ENCODE data around the gene SSNA1. TPM values are rescaled to one million over a fixed set of nuclear protein-coding genes. Genes with fewer than 3 reads are reported as not detected.

SSNA1 gene
- total and polyA plus RNA-seq, 2 experiments from 2014 or later: 82.2 to 128 TPM

DNA sequence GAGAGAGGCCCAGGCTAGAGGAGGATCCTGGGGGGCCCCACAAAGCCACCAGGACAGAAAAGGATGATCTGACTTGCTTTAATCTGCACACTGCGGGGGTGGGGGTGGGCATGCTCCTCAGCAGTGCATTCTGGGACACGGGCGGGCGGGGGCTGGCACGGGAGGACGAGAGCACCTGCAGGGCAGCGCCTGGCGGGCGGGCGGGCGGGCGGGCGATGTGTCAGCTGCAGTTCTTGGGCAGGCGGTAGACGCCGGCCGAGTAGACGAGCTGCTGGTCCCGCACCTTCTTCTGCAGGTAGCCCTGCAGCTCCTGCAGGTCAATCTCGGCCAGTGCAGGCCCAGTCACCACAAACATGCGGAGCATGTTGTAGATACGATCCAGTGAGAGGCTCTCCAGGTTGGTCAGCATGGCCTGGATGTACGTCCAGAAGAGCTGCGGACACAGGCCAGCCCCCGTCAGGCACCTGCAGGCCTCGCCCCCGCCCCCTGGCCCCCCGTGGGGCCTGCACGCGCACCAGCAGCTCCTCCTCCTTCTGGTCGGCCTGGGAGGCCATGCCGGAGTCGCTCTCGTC, 13.7 kb upstream of the SSNA1 start:
- peaks cover 2% of the 10 kb centered on the region for H3K4me1 ChIP-seq (ENCODE audit: insufficient read depth)
- H3K36me3 ChIP-seq (replicated peaks; ENCODE audit: insufficient read depth, low read depth): no peaks in the 10 kb centered on the region
- H3K9me3 ChIP-seq (ENCODE audit: low read depth): no peaks in the 10 kb centered on the region
- WGBS (ENCODE audit: low lambda C conversion rate, missing lambda C conversion rate): 62% methylated on average over 17 of the region's 34 CpGs
- H3K4me2 ChIP-seq: no peak overlapping the region
- no peak for DNase-seq (ENCODE audit: low spot score)
- TF ChIP-seq EZH2phosphoT487 (IDR thresholded peaks at IDR 0.05; ENCODE audit: low read depth, severe bottlenecking, unreplicated experiment): no peak
- peak; percentile 1 for TF ChIP-seq CTCF (IDR thresholded peaks at IDR 0.05; ENCODE audit: poor library complexity)
- H3K27ac ChIP-seq: no peak overlapping the region
- H3K9me2 ChIP-seq (replicated peaks; ENCODE audit: insufficient read depth): no peaks in the 10 kb centered on the region
- peaks cover 19% of the 10 kb centered on the region for H3K27me3 ChIP-seq
- H3K79me2 ChIP-seq: no peaks in the 10 kb centered on the region
- no peak overlapping the region for H2AFZ ChIP-seq
- no peak overlapping the region for H3K4me3 ChIP-seq
- no peaks in the 10 kb centered on the region for H4K20me1 ChIP-seq (ENCODE audit: insufficient read depth, poor library complexity, severe bottlenecking)

- WGBS (ENCODE audit: low lambda C conversion rate, missing lambda C conversion rate): 61% methylated on average over 32 of the region's 33 CpGs
- TF ChIP-seq CTCF (IDR thresholded peaks at IDR 0.05; ENCODE audit: poor library complexity): no peak
- TF ChIP-seq EZH2 (IDR thresholded peaks at IDR 0.05; ENCODE audit: borderline replicate concordance): no peak
- TF ChIP-seq EZH2phosphoT487 (IDR thresholded peaks at IDR 0.05; ENCODE audit: low read depth, severe bottlenecking, unreplicated experiment): no peak
- Histone ChIP-seq H3K4me3 (no peak overlapping the region), H2AFZ (no peak overlapping the region), H3K36me3 (replicated peaks; ENCODE audit: insufficient read depth, low read depth) (no peaks in the 10 kb centered on the region), H3K27ac (no peak overlapping the region), H3K9me3 (ENCODE audit: low read depth) (no peaks in the 10 kb centered on the region), H3K9me2 (replicated peaks; ENCODE audit: insufficient read depth) (no peaks in the 10 kb centered on the region), H3K4me2 (no peak overlapping the region), H3K27me3 (peaks cover 13% of the 10 kb centered on the region), H4K20me1 (ENCODE audit: insufficient read depth, poor library complexity, severe bottlenecking) (no peaks in the 10 kb centered on the region), H3K79me2 (no peaks in the 10 kb centered on the region), H3K4me1 (ENCODE audit: insufficient read depth) (no peaks in the 10 kb centered on the region)
- no peak for DNase-seq (ENCODE audit: low spot score)
Observed at GRCh38 chr9:137175345-137175961, 13.0 kb upstream of the SSNA1 start.

DNA sequence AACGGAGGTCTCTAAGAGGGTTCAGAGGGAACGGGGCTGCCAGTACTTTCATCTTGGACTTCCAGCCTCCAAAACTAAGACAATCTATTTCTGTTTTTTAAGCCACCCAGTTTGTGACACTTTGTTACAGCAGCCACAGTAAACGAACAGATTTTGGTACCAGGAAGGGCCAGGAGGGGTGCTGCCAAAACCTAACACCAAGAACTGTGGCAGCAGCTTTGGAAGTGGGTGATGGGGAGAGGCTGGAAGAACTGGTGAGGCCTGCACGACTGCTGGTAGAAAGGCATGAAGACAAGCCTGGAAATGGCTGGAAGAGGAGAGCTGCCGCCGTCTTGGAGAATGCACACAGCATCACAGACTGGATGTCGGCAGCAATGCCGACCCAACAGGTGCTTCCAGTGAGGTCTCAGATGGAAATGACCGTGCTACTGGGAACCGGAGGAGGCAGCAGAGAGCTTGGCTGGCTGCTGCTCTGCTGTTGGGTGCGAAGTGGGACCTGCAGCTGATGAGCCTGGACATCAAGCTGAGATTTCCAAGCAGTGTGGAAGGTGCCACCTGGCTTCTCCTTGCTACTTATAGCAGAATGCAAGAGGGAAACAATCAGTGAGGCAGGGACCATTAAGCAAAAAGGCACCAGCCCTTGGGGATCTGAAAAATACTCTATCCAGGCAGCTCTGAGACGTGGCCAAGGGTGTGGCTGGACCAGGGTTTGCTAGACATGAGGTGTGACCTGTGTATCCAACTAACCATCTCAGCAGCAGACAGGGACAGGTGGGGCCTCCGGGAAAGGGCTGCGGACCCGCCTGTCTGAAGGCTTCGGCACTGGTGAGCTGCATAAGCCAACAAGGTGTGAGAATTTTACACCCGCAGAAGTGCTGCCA, 11.9 kb upstream of the SSNA1 start:
- TF ChIP-seq EZH2 (IDR thresholded peaks at IDR 0.05; ENCODE audit: borderline replicate concordance) (no peak), CTCF (IDR thresholded peaks at IDR 0.05; ENCODE audit: poor library complexity) (peak; percentile 49)
- Histone ChIP-seq H3K27me3 (peaks cover 2% of the 10 kb centered on the region), H3K4me2 (no peak overlapping the region), H3K27ac (no peak overlapping the region), H3K36me3 (replicated peaks; ENCODE audit: insufficient read depth, low read depth) (no peaks in the 10 kb centered on the region), H4K20me1 (ENCODE audit: insufficient read depth, poor library complexity, severe bottlenecking) (no peaks in the 10 kb centered on the region), H2AFZ (no peak overlapping the region), H3K9me2 (replicated peaks; ENCODE audit: insufficient read depth) (no peaks in the 10 kb centered on the region), H3K4me3 (no peak overlapping the region), H3K4me1 (ENCODE audit: insufficient read depth) (no peaks in the 10 kb centered on the region), H3K79me2 (no peaks in the 10 kb centered on the region), H3K9me3 (ENCODE audit: low read depth) (no peaks in the 10 kb centered on the region)
- 61% methylated on average over 17 of the region's 17 CpGs for WGBS (ENCODE audit: low lambda C conversion rate, missing lambda C conversion rate)
- peak; percentile 74 for DNase-seq (ENCODE audit: low spot score)

All from hepatocyte (in vitro differentiated cells).